Stimulated activated CD8-positive, alpha-beta memory T cell treated with anti-CD3 and anti-CD28 coated beads, Interleukin-15, amount 100 ng/mL, for 1 hour (primary cell): ENCODE measurements around the gene GNL2.
A peak's percentile ranks its signal among the peaks of the same experiment; 100 is the strongest.
"Not testable (repeated sequence)": the region's sequence is repeated elsewhere in the genome, so short reads cannot be mapped to it uniquely, and the experiment has no call there.

ENCODE experiments used
- DNase-seq: peaks from one replicate; pipeline ENCODE4 v3.0.0-alpha.2; 2020; ENCODE audit warnings: low read depth

The GNL2 gene

DNA sequence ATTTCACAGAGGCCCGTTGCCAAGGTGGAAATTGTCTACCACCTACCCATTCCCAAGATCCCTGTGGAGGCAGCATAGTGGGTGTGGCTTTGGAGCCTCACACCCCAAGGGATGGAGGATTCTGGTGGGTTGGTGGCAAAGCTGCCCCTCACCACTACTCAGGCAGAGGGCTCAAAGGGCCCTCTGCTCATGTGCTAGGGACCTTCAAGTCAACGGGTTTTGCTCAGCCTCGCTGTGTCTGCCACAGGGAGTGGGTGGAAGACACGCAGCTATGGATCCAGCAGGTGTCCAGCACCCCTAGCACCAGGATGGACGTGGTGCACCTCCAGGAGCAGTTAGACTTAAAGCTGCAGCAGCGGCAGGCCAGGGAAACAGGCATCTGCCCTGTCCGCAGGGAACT, 36.7 kb downstream of the GNL2 start:
- no peak for DNase-seq

DNA sequence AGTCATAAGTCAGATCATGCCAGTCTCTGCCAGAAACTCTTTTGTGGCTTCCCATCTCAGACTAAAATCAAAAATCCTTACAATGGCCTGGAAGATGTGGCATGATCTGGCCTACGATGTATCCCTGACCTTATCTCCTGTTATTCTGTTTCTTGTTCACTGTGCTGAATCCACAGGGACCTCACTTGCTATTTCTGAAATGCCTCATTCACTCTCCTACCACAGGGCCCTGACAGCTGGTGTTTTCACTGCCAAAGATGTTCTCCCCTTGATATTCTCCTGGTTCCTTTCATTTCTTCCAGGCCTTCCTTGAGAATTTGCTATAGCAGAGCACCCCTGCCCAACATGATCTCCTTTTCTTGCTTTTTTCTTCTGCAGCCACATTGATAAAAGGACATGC, 37.3 kb downstream of the GNL2 start:
- DNase-seq = no peak

DNA sequence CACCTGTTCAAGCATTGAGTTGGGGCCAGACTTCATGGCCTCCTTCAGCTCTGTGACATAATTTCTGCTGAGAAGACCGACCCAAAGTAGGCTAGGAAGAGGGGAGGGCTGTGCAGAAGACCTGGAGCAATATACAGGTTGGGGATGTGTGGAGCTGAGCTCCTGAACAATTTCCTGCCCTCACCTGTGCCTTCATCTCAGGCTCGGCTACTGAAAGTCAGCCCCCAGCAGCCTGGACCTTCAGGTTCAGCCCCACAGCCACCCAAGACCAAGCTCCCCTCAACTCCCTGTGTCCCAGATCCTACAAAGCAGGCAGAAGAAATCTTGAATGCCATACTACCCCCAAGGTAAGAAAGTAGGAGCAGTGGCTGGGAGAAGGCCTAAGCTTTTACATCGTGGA, 38.3 kb downstream of the GNL2 start:
- no peak for DNase-seq

DNA sequence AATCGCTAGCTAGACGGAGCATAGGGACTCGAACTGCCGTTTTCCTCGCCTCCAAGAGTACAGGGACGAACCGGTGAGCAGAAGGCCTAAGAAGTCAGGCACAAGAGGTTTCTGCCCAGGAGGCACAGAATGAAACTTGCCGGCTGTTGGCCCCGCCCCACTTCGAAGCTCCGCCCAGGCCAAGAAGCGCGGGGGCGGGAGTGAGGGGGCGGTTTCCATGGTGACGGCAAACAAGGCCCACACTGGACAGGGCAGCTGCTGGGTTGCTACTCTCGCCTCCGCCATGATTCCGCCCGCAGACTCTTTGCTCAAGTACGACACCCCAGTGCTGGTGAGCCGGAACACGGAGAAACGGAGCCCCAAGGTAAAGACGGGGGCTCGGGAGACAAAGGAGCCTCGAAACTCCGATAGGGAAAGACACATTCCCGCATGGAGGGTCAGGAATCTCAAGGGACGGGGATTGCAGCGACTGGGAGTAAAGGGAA, 39.0 kb downstream of the GNL2 start, which contains the start of gene DNALI1:
Gene DNALI1 (plus strand): TSS at position 229 of the 485 bp plus-strand sequence. CDS start 55 bp downstream, at position 284.
- no peak for DNase-seq

DNA sequence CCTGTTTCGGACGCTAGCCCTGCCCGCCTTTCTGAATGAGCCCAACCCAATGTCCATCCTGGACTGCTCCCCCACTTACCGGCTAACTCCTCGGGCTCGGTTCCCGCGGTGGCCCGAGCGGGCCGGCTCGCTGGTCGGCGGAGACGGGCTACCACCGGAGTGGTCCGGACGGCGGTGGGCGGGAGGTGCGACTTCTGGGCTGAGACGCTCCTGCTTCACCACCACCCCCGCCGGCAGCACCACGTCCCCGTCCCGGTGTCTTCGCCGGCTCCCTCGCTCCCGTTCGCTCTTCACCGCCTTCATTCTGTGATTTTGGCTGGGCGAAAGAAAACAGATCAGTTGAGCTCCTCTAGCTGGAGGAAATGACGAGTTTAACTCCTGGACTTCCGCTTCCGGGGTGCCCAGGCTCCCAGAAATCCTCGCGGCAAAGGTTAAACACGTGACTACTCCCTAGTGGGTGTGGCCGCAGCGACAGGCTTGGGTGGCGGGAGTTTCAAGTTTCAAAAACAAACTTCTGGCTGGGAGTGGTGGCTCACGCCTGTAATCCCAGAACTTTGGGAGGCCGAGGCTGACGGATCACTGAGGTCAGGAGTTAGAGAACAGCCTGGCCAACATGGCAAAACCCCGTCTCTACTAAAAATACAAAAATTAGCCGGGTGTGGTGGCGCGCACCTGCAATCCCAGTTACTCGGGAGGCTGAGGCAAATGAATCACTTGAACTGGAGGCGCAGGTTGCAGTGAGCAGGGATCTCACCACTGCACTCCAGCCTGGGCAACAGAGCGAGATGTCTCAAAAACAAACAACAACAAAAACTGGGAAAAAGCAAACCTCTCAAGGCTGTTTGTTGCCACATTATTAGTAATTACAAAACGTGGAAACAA, 41.6 kb downstream of the GNL2 start, which contains the start of gene SNIP1:
Gene SNIP1 (minus strand): TSS at position 367 of the 882 bp plus-strand sequence. CDS start 64 bp downstream, at position 303.
- peak; percentile 78 for DNase-seq

DNA sequence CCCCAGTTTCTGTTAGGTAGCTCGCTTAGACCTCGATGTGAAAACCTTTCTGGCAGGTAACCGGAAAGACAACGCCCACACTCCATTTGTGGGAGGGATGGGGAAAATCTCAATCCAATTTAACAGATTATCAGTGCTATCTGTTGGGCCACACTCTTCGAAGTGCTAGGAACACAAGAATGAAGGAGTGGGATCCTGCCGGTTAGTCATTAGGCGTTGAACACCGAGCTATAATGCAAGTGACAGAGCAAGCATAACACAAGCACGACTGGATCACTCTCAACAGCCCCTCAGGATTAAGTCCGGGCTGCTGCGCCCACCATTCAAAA, 42.2 kb downstream of the GNL2 start:
- no peak for DNase-seq

DNA sequence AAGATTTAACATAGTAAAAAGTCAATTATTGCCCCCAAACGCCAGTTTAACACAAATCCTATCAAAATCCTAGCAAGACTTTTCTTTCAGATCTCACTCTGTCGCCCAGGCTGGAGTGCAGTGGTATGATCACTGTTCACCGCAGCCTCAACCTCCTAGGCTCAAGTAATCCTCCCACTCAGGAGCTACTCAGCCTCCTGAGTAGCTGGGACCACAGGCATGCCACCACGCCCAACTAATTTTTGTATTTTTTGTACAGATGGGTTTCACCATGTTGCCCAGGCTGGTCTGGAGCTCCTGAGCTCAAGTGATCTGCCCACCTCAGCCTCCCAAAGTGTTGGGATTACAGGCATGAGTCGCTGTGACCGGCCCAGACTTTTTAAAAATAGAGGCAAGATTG, 46.4 kb downstream of the GNL2 start:
- no peak for DNase-seq

DNA sequence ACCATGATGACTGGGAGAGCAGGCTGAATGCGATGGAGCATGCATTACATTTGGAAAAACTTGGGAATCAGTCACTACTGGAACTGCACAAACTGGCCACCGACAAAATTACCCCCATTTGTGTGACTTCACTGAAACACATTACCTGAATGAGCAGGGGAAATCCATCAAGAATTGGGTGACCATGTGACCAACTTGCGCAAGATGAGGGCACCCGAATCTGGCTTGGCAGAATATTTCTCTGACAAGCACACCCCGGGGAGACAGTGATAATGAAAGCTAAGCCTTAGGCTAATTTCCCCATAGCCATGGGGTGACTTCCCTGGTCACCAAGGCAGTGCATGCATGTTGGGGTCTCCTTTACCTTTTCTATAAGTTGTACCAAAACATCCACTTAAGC, 50.7 kb downstream of the GNL2 start:
- DNase-seq = no peak

DNA sequence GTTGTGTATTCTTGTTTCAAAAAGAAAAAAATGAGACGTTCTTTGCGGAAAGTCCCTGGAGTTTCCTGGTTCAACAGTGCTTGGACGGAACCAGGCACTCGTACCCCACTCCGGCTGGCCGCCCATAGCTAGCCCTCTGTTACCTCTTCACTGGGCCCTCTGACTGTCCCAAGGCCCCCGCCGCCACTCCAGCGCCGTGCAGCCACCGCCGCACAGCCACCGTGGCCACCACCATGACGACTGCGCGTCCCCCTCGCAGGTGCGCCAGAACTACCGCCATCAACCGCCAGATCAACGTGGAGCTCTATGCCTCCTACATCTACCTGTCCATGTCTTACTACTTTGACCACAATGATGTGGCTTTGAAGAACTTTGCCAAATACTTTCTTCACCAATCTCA, 51.2 kb downstream of the GNL2 start:
- no peak for DNase-seq

DNA sequence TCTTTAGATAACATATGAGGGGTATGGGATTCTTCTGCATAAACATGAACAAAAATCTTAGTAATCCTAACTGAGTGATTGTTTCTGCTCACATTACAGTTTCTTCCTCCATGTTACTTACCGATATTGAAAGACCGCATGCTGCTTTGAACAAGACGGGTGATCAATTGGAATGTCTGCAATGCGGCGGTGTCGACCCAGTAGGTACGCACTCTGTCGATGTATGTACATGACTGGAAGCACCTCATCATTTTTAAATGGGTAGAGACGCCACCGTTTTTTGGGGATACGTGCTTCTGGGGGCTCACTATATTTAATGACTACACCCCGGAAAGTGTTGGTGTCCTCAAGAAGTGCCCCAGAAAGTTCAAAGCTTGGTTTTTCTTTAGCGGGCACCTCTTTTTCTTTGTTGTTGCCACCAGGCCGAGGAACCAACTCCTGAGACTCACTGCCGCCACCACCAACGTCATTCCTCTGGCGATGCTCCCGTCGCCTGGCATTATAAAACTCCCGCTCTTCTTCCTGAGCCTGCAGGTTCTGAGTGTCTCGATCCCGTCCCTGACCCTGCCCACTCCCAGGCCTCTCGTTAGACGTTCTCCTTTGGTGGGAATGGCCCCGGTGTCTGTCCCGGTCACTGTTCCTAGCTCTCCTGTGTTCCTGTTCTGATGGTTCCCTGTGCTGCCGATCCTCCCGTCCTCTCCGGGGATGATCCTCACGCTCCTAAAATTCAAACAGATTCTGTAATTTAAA, 55.5 kb downstream of the GNL2 start:
- no peak for DNase-seq

DNA sequence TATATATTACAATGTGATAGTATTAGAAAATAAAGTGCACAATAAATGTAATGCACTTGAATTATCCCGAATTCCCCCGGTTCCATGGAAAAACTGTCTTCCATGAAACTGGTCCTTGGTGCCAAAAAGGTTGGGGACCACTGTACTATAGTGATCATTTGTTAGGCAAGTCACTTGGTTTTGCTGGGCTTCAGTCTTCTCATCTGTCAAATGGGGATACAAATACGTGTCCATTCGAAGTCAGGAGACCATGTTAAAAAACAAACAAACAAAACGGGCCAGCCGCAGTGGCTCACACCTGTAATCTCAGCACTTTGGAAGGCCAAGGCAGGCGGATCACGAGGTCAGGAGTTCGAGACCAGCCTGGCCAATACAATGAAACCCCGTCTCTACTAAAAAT, 56.6 kb downstream of the GNL2 start:
- not testable (repeated sequence) for DNase-seq

DNA sequence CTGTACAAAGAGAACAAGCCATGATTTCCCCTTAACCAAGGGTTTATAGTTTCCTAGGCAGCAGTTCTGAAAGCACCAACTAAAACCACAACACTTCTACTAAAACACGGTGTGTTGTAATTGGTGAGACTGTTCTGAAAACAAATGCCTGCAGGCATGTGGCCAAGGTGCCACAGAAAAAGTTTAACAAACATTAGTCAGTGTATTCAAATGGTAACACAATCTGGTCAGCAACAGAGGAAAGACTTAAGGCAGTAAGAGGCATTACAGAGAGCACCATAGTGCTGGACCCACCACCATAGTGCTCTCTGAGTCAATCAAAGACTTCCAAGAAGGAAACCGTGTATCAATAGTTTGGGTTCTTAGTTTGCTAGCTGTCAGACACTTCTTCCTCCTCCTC, 58.4 kb downstream of the GNL2 start:
- DNase-seq = no peak

DNA sequence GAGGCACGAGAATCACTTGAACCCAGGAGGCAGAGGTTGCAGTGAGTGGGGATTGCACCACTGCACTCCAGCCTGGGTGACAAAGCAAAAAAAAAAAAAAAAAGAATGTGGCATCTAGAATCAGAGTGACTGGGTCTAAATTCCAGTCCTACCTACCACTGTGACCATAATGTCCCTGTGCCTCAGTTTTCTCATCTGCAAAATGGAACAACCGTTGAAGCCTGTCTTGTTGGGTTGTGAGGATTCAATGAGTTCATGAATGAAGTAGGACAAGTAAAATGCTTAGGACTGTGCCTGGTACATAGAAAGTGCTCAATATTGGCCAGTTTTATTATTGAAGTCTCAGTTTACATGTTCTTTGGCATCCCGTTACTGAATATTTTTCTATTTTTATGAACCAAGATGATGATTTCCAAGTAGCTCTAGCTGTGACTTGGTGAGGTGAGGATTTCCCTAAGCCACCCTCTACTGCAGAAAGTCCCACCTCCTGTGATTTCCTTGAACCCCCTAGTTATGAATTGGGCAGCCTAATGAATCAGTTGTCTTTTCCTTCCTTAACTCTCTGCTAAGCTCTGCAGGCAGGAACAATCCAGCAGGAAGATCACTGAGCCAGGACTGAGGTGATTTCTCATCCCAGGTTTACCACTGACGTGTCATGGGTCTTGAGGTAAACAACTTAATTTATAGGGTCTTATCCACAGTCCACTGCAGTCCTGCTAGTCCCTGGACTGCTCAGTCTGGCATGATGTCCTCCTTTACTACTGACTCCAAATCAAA, 62.2 kb downstream of the GNL2 start:
- no peak for DNase-seq

DNA sequence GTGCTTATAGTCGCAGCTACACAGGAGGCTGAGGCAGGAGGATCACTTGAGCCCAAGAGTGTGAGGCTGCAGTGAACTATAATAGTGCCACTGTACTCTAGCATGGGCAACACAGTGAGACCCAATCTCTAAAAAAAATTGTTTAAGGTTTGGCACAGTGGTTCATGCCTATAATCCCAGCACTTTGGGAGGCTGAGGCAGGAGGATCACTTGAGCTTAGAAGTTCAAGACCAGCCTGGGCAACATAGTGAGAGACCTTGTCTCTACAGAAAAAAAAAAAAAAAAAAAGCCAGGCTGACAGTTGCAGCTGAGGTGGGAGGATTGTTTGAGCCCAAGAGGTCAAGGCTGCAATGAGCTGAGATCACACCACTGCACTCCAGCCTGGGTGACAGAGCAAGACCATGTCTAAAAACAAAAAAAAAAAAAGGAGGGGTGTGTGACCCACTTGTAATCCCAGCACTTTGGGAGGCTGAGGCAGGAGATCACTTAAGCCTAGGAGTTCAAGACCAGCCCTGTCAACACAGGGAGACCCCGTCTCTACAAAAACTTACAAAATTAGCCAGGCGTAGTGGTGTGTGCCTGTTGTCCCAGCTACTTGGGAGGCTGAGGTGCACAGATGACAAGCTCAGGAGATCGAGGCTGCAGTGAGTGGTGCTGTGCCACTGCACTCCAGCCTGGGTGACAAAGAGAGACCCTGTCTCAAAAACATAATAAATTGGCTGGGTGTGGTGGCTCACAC, 63.1 kb downstream of the GNL2 start:
- DNase-seq = not testable (repeated sequence)

DNA sequence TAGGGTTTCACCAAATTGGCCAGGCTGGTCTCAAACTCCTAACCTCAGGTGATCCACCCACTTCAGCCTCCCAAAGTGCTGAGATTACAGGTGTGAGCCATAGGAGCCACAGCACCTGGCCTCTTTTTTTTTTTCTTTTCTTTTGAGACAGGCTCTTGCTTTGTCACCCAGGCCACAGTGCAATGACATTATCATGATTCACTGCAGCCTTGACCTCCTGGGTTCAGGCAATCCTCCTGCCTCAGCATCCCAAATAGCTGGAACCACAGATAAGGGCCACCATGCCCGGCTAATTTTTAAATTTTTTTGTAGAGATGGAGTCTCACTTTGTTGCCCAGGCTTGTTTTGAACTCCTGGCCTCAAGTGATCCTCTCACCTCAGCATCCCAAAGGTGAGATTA, 65.8 kb downstream of the GNL2 start:
- DNase-seq = not testable (repeated sequence)

DNA sequence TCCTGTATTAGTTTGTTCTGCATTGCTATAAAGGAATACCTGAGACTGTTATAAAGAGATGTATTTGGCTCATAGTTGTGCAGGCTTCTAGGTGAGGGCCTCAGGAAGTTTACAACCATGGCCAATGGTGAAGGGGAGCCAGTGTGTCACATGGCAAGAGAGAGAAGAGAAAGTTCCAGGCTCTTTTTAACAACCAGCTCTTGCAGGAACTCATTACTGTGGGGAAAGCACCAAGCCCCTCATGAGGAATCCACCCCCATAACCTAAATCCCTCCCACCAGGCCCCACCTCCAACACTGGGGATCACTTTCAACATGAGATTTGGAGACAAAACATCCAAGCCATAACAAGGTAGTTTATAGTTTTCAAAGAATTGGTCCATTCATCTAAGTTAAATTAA, 76.1 kb downstream of the GNL2 start:
- DNase-seq = no peak

DNA sequence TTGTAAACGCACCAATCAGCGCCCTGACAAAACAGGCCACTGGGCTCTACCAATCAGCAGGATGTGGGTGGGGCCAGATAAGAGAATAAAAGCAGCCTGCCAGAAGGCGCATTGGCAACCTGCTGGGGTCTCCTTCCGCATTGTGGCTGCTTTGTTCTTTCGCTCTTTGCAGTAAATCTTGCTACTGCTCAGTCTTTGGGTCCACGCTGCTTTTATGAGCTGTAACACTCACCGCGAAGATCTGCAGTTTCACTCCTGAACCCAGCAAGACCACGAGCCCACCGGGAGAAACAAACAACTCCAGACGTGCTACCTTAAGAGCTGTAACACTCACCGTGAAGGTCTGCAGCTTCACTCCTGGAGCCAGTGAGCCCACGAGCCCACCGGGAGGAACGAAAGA, 76.8 kb downstream of the GNL2 start:
- DNase-seq = not testable (repeated sequence)

DNA sequence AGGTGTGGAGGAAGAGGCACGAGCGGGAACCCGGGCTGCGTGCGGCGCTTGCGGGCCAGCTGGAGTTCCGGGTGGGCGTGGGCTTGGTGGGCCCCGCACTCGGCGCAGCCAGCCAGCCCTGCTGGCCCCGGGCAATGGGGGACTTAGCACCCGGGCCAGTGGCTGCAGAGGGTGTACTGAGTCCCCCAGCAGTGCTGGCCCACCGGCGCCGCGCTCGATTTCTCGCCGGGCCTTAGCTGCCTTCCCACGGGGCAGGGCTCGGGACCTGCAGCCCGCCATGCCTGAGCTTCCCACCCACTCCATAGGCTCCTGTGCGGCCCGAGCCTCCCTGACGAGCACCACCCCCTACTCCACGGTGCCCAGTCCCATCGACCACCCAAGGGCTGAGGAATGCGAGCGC, 77.5 kb downstream of the GNL2 start:
- DNase-seq = not testable (repeated sequence)

DNA sequence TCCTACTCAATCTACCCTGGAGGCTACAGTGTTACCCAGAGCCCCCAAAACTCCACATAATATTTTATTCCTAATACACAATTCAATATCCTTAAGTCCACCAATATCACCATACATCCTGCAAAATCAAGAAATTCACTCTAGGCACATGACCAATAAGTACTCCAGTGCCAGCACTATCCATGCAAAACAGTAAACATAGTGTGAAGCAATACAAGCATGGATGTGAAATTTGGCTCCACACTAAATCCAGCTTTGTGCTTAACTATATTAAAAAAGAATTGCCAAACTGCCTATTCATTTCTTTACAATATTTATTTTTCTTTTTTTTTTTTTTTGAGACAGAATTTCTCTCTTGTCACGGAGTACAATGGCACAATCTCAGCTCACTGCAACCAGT, 78.2 kb downstream of the GNL2 start:
- DNase-seq = no peak
